ENCODE measurements around the gene CEP85. TPM values are rescaled to one million over a fixed set of nuclear protein-coding genes. Genes with fewer than 3 reads are reported as not detected.
A peak's percentile ranks its signal among the peaks of the same experiment; 100 is the strongest.

Gene CEP85
- total and polyA plus RNA-seq, 9 of the 15 experiments (the other 6 are each of a cell fraction or from before 2014, with no cell fraction given): 42.1 to 140 (median 92.6) TPM

GRCh38 chr1:26285366-26286063 is 51.5 kb downstream of the CEP85 start:
- Histone ChIP-seq H3K4me3 (no peak overlapping the region), H2AFZ (ENCODE audit: low read depth, low read length) (peak overlapping the region; percentile 63; the same call in 1 of the 2 replicates), H3K79me2 (ENCODE audit: control insufficient read depth, insufficient read depth, low read length) (peaks cover 12% of the 10 kb centered on the region; the same call in 2 of the 3 replicates), H3K9me3 (replicated peaks; ENCODE audit: control insufficient read depth, insufficient read depth, low read depth, low read length) (no peaks in the 10 kb centered on the region), H3K4me2 (ENCODE audit: insufficient read depth, low read length) (peak overlapping the region; percentile 64; the same call in 1 of the 2 replicates), H3K27me3 (ENCODE audit: control insufficient read depth in 2 of 2, insufficient read depth in 2 of 2, low read length in 2 of 2) (no peaks in the 10 kb centered on the region), H3K4me1 (replicated peaks in 1 of 2; ENCODE audit: control insufficient read depth in 2 of 2, insufficient read depth in 2 of 2, low read length in 2 of 2) (peaks cover 83 to 99% of the 10 kb centered on the region in 2 experiments), H3K36me3 (ENCODE audit: control insufficient read depth, insufficient read depth, low read length) (peaks cover 32% of the 10 kb centered on the region), H3K9ac (ENCODE audit: insufficient read depth in 1 of 2, low read depth in 2 of 2, low read length in 2 of 2) (peak overlapping the region; percentile 49 to 61), H3K27ac (ENCODE audit: extremely low read depth, low read depth, low read length) (peak overlapping the region; percentile 86), H3K9me1 (ENCODE audit: control insufficient read depth, insufficient read depth, low read length) (no peaks in the 10 kb centered on the region), H4K20me1 (replicated peaks; ENCODE audit: control insufficient read depth, insufficient read depth, low read length) (no peaks in the 10 kb centered on the region)
- WGBS (ENCODE audit: insufficient coverage, low coverage, missing lambda C conversion rate): 61% methylated on average over 19 of the region's 19 CpGs
- DNase-seq (ENCODE audit: extremely low read depth in 1 of 4, low spot score in 3 of 4): peak; percentile 66 to 85 (median 68)
- peak; percentile 61 for ATAC-seq
- ChIA-PET CTCF (ENCODE audit: low intra/inter-chr PET ratio) (interaction anchor here (1.5 to 4.2 kb wide), 5 partner anchors 10 to 131 kb away, joined by 7 to 29 read pairs (median 18); no protein-coding TSS in a partner anchor), POLR2A (interaction anchor here (0.6 to 2.1 kb wide), 18 partner anchors 8 to 926 kb away, joined by 3 to 11 read pairs (median 4); partner anchors contain the start of gene CD52)
- FAIRE-seq: no peak
- in situ Hi-C loops (cut with MboI) (loop anchor here (5.0 kb wide), 1 partner anchor 37 kb away; no protein-coding TSS in a partner anchor), intact Hi-C loops (cut with micrococcal nuclease) (loop anchor here (1.0 to 2.0 kb wide), 2 partner anchors 36 to 105 kb away; no protein-coding TSS in a partner anchor)
- no TSS peak for BruUV-seq (replicated peaks)
- TF ChIP-seq RBFOX2 (IDR thresholded peaks at IDR 0.05; ENCODE audit: low read depth, low read length): 0 out of 2 replicates have a peak, but pooled peaks have one; percentile 28
- peak; percentile 54 for TF ChIP-seq PKNOX1 (IDR thresholded peaks at IDR 0.05)
- no peak for TF ChIP-seq STAT5A (IDR thresholded peaks at IDR 0.05; ENCODE audit: borderline replicate concordance, low read length)
- no peak for TF ChIP-seq CLOCK (CRISPR knock-in tag; IDR thresholded peaks at IDR 0.05; ENCODE audit: borderline replicate concordance)
- peak; percentile 41; the same call in 1 of the 2 replicates for TF ChIP-seq TFAP4 (CRISPR knock-in tag; IDR thresholded peaks at IDR 0.05; ENCODE audit: borderline replicate concordance)
- peak; percentile 76 to 90 (median 89) for TF ChIP-seq CTCF (IDR thresholded peaks at IDR 0.05 in 2 of 3, conservative IDR thresholded peaks at IDR 0.05 in 1 of 3; ENCODE audit: insufficient read depth in 2 of 3, low read depth in 1 of 3, low read length in 3 of 3)
- no peak for TF ChIP-seq ZFPM2 (CRISPR knock-in tag; IDR thresholded peaks at IDR 0.05)
- TF ChIP-seq SAFB (IDR thresholded peaks at IDR 0.05; ENCODE audit: borderline replicate concordance, low read depth, low read length): no peak
- TF ChIP-seq ARHGAP35 (IDR thresholded peaks at IDR 0.05; ENCODE audit: partially characterized antibody): peak; percentile 46
- TF ChIP-seq HDGF (IDR thresholded peaks at IDR 0.05): no peak
- 0 out of 2 replicates have a peak, but pooled peaks have one; percentile 17 for TF ChIP-seq CREB3 (tag; conservative IDR thresholded peaks at IDR 0.05; ENCODE audit: low read depth)
- TF ChIP-seq KLF6 (CRISPR knock-in tag; IDR thresholded peaks at IDR 0.05; ENCODE audit: borderline replicate concordance): no peak

All from K562 (cell line).